GM23338 (cell line): ENCODE data around the gene HLX. TPM values are rescaled to one million over a fixed set of nuclear protein-coding genes. Genes with fewer than 3 reads are reported as not detected.

Source experiments
- ATAC-seq: fragments of 200-7000 bp; cut with Tn5 transposase; 3 replicates; pipeline ENCODE4 v1.9.1; 2020
- DNase-seq: peaks from one replicate; pipeline ENCODE4 v3.0.0-alpha.2; 2015; ENCODE audit warnings: low spot score
- H2AFZ ChIP-seq: fragments of 200-600 bp; sonication (generic); 2 replicates; pipeline ENCODE4 v1.8.0; 2016; ENCODE audit warnings: antibody characterized with exemption, mild to moderate bottlenecking, moderate library complexity
- H3F3A ChIP-seq: fragments of 200-600 bp; sonication (generic); replicated peaks from 2 replicates; pipeline ENCODE4 v1.8.0; 2017; ENCODE audit warnings: antibody characterized with exemption, mixed run types, low read depth
- H3K27ac ChIP-seq: fragments of 200-600 bp; sonication (generic); 2 replicates; pipeline ENCODE4 v1.6.1; 2016; ENCODE audit warnings: low read depth
- H3K27me3 ChIP-seq: fragments of 200-600 bp; sonication (generic); 2 replicates; pipeline ENCODE4 v1.8.0; 2016; ENCODE audit warnings: mild to moderate bottlenecking, mixed run types, moderate library complexity; ENCODE audit not compliant: insufficient read depth
- H3K36me3 ChIP-seq: fragments of 200-600 bp; sonication (generic); 2 replicates; pipeline ENCODE4 v1.8.0; 2016; ENCODE audit warnings: mild to moderate bottlenecking; ENCODE audit not compliant: insufficient read depth
- H3K4me1 ChIP-seq: fragments of 200-600 bp; sonication (generic); 2 replicates; pipeline ENCODE4 v1.8.0; 2016; ENCODE audit warnings: mild to moderate bottlenecking, moderate library complexity; ENCODE audit not compliant: insufficient read depth
- H3K4me2 ChIP-seq: fragments of 200-600 bp; sonication (generic); 2 replicates; pipeline ENCODE4 v1.7.1; 2017; ENCODE audit warnings: mixed run types
- H3K4me3 ChIP-seq: fragments of 200-600 bp; sonication (generic); 2 replicates; pipeline ENCODE4 v1.6.1; 2016; ENCODE audit warnings: mixed run types
- H3K79me2 ChIP-seq: fragments of 200-600 bp; sonication (generic); replicated peaks from 2 replicates; pipeline ENCODE4 v1.8.0; 2017; ENCODE audit warnings: mild to moderate bottlenecking; ENCODE audit not compliant: insufficient read depth
- H3K9me2 ChIP-seq: fragments of 200-600 bp; sonication (generic); 2 replicates; pipeline ENCODE4 v1.8.0; 2017; ENCODE audit not compliant: insufficient read depth
- H4K20me1 ChIP-seq: fragments of 200-600 bp; sonication (generic); replicated peaks from 2 replicates; pipeline ENCODE4 v1.8.0; 2017; ENCODE audit warnings: mild to moderate bottlenecking; ENCODE audit not compliant: insufficient read depth
- H3K27ac Mint-ChIP-seq: 2 replicates; pipeline ENCODE4 v1.8.0; 2020; ENCODE audit warnings: inconsistent platforms, mild to moderate bottlenecking, moderate library complexity, mixed read lengths
- H3K27me3 Mint-ChIP-seq: 3 replicates; pipeline ENCODE4 v1.8.0; 2022; ENCODE audit warnings: low read depth, mild to moderate bottlenecking, moderate library complexity, mixed read lengths, inconsistent platforms; ENCODE audit not compliant: insufficient read depth, poor library complexity
- H3K36me3 Mint-ChIP-seq: 3 replicates; pipeline ENCODE4 v1.8.0; 2021; ENCODE audit warnings: low read depth, mild to moderate bottlenecking, inconsistent platforms, moderate library complexity, mixed read lengths
- H3K4me1 Mint-ChIP-seq: 3 replicates; pipeline ENCODE4 v1.8.0; 2020; ENCODE audit warnings: mild to moderate bottlenecking, inconsistent platforms, mixed read lengths
- H3K4me3 Mint-ChIP-seq: 3 replicates; pipeline ENCODE4 v1.8.0; 2021; ENCODE audit warnings: moderate library complexity, mild to moderate bottlenecking, inconsistent platforms, mixed read lengths
- H3K9me3 Mint-ChIP-seq: 3 replicates; pipeline ENCODE4 v1.8.0; 2020; ENCODE audit warnings: moderate library complexity, mild to moderate bottlenecking, inconsistent platforms, mixed read lengths
- CREB1 ChIP-seq: fragments of 250-450 bp; sonication (Bioruptor Pico); IDR thresholded peaks from 2 replicates; pipeline ENCODE4 v1.5.0; 2020; ENCODE audit warnings: low read depth, mild to moderate bottlenecking, moderate library complexity
- EZH2 ChIP-seq: fragments of 200-600 bp; sonication (generic); IDR thresholded peaks from one replicate; pipeline ENCODE4 v1.8.0; 2017; ENCODE audit warnings: antibody characterized with exemption, mild to moderate bottlenecking, low read depth; ENCODE audit not compliant: unreplicated experiment
- JUNB ChIP-seq: IDR thresholded peaks from one replicate; pipeline ENCODE4 v1.6.1; 2016; ENCODE audit warnings: antibody characterized with exemption; ENCODE audit not compliant: unreplicated experiment
- POLR2AphosphoS5 ChIP-seq: IDR thresholded peaks from 2 replicates; pipeline ENCODE4 v1.6.1; 2016; ENCODE audit warnings: antibody characterized with exemption, low read depth
- REST ChIP-seq: IDR thresholded peaks from one replicate; pipeline ENCODE4 v1.6.1; 2018; ENCODE audit warnings: antibody characterized with exemption; ENCODE audit not compliant: unreplicated experiment
- STAT1 ChIP-seq: IDR thresholded peaks from one replicate; pipeline ENCODE4 v1.6.1; 2016; ENCODE audit warnings: antibody characterized with exemption; ENCODE audit not compliant: unreplicated experiment
- ZNF462 ChIP-seq: fragments of 250-450 bp; sonication (Bioruptor Pico); IDR thresholded peaks from 2 replicates; pipeline ENCODE4 v1.5.0; 2020; ENCODE audit warnings: mild to moderate bottlenecking, moderate library complexity
- polyA plus RNA-seq: library from polyadenylated mRNA; unstranded; fragments of >200 nt; fragmentation: Nextera tagmentation; extraction: Ambion mirVana; gene quantifications from 2 replicates; pipeline ENCODE4 v1.2.1, GENCODE V29; 2016
- total RNA-seq: library from RNA; depleted of rRNA; stranded (reverse); fragments of >200 nt; shearing (Covaris generic); gene quantifications from 2 replicates; pipeline ENCODE4 v1.2.3, GENCODE V29; 2014

HLX gene
- total and polyA plus RNA-seq, 2 experiments from 2014 or later: 0.07 TPM; not detected in 1

- Histone ChIP-seq H3F3A (no peaks in the 10 kb centered on the region), H3K4me1 (peaks cover 5% of the 10 kb centered on the region; the same call in 1 of the 2 replicates), H2AFZ (no peak overlapping the region), H3K36me3 (no peaks in the 10 kb centered on the region), H3K4me2 (no peak overlapping the region), H4K20me1 (no peaks in the 10 kb centered on the region), H3K4me3 (no peak overlapping the region), H3K27ac (no peak overlapping the region), H3K27me3 (peaks cover 29% of the 10 kb centered on the region), H3K9me2 (no peaks in the 10 kb centered on the region), H3K79me2 (no peaks in the 10 kb centered on the region)
- Mint-ChIP-seq H3K27ac (no peak overlapping the region), H3K36me3 (no peaks in the 10 kb centered on the region), H3K4me1 (peaks cover 6% of the 10 kb centered on the region), H3K4me3 (no peak overlapping the region), H3K9me3 (no peaks in the 10 kb centered on the region), H3K27me3 (peaks cover 13% of the 10 kb centered on the region)
- TF ChIP-seq EZH2 (no peak), ZNF462 (no peak), POLR2AphosphoS5 (no peak), STAT1 (no peak), REST (no peak), CREB1 (CRISPR knock-in tag) (no peak), JUNB (no peak)
- no peak for DNase-seq
- ATAC-seq: no peak
Observed at GRCh38 chr1:220902916-220903315, 23.7 kb downstream of the HLX start.
